ENCODE measurements around the gene TRIM63. TPM values are rescaled to one million over a fixed set of nuclear protein-coding genes. Genes with fewer than 3 reads are reported as not detected.

Gene TRIM63
- total and polyA plus RNA-seq, 9 of the 15 experiments (the other 6 are each of a cell fraction or from before 2014, with no cell fraction given): 0.08 to 0.57 (median 0.36) TPM

- TF ChIP-seq ZBTB8A (IDR thresholded peaks at IDR 0.05; ENCODE audit: partially characterized antibody) (no peak), SMARCA4 (IDR thresholded peaks at IDR 0.05) (no peak), BMI1 (IDR thresholded peaks at IDR 0.05; ENCODE audit: low read length) (no peak), PHTF2 (CRISPR knock-in tag; IDR thresholded peaks at IDR 0.05) (no peak), BACH1 (tag; IDR thresholded peaks at IDR 0.05) (no peak), HNRNPLL (IDR thresholded peaks at IDR 0.05; ENCODE audit: low read depth, low read length, poor library complexity, severe bottlenecking) (no peak), SETDB1 (IDR thresholded peaks at IDR 0.05; ENCODE audit: low read length) (no peak), ZBTB40 (IDR thresholded peaks at IDR 0.05) (no peak; the same call in 1 of the 2 replicates), ZBTB40 (CRISPR knock-in tag; IDR thresholded peaks at IDR 0.05) (no peak), SP2 (IDR thresholded peaks at IDR 0.05; ENCODE audit: extremely low read depth, low read depth, low read length, poor library complexity, severe bottlenecking) (no peak), HSF4 (CRISPR knock-in tag; IDR thresholded peaks at IDR 0.05; ENCODE audit: borderline replicate concordance) (peak; percentile 72), EP400 (IDR thresholded peaks at IDR 0.05) (peak; percentile 57; the same call in 1 of the 2 replicates), FOXJ2 (tag; IDR thresholded peaks at IDR 0.05) (0 out of 2 replicates have a peak, but pooled peaks have one; percentile 62), ZNF717 (CRISPR knock-in tag; IDR thresholded peaks at IDR 0.05) (no peak), STAT5B (CRISPR knock-in tag; IDR thresholded peaks at IDR 0.05) (no peak), PTRF (tag; IDR thresholded peaks at IDR 0.05) (no peak), CBX5 (IDR thresholded peaks at IDR 0.05; ENCODE audit: borderline replicate concordance, low read depth) (no peak), ZNF23 (CRISPR knock-in tag; IDR thresholded peaks at IDR 0.05) (no peak), RFX1 (IDR thresholded peaks at IDR 0.05) (no peak), TCF3 (CRISPR knock-in tag; IDR thresholded peaks at IDR 0.05) (no peak), BHLHE40 (IDR thresholded peaks at IDR 0.05; ENCODE audit: low read length) (peak; percentile 82), NEUROD1 (IDR thresholded peaks at IDR 0.05; ENCODE audit: borderline replicate concordance, low read depth, low read length, partially characterized antibody) (peak; percentile 73)
Measured at GRCh38 chr1:26111530-26112406, 44.3 kb upstream of the TRIM63 start, which contains the start of gene PDIK1L (continued).
